A549 (cell line): ENCODE measurements around the gene MMP8. TPM values are rescaled to one million over a fixed set of nuclear protein-coding genes. Genes with fewer than 3 reads are reported as not detected.

Source experiments
- polyA plus RNA-seq, 4 experiments: library from polyadenylated mRNA; depleted of rRNA in 3 of 4; stranded (reverse); fragments of >200 nt; fragmentation: RNase III in 1 of 4; extraction: RNeasy Plus Mini Kit Qiagen cat#74134 plus additional on column Dnase treatment in 1 of 4; gene quantifications; 2 replicates in 3 of 4; 3 replicates in 1 of 4; pipeline ENCODE4 v1.2.3, GENCODE V29; 2011 to 2017

Gene MMP8
- polyA plus RNA-seq, 2 of the 4 experiments (the other 2 are of a cell fraction): not detected

Other genes with a start within 250 kb of the MMP8 start
- gene MMP7, start 194.2 kb downstream of the MMP8 start, polyA plus RNA-seq (2011; rRNA removed): 54.8 and 62.9 TPM in 2 replicates
- 8.9 to 10.9 TPM (median 10.1 TPM) in 3 replicates for gene MMP7, start 194.2 kb downstream of the MMP8 start, polyA plus RNA-seq (2017; fragmentation: RNase III; extraction: RNeasy Plus Mini Kit Qiagen cat#74134 plus additional on column Dnase treatment)
- gene MMP20, start 99.6 kb downstream of the MMP8 start, polyA plus RNA-seq (2011; rRNA removed): not detected in 2 replicates
- gene MMP20, start 99.6 kb downstream of the MMP8 start, polyA plus RNA-seq (2017; fragmentation: RNase III; extraction: RNeasy Plus Mini Kit Qiagen cat#74134 plus additional on column Dnase treatment): not detected in 3 replicates
- gene MMP27, start 19.2 kb downstream of the MMP8 start, polyA plus RNA-seq (2011; rRNA removed): not detected in 2 replicates
- not detected in 3 replicates for gene MMP27, start 19.2 kb downstream of the MMP8 start, polyA plus RNA-seq (2017; fragmentation: RNase III; extraction: RNeasy Plus Mini Kit Qiagen cat#74134 plus additional on column Dnase treatment)
- 1.5 and 2.0 TPM in 2 replicates for gene MMP10, start 55.7 kb upstream of the MMP8 start, polyA plus RNA-seq (2011; rRNA removed)
- 0.13 to 0.17 TPM (median 0.13 TPM) in 3 replicates for gene MMP10, start 55.7 kb upstream of the MMP8 start, polyA plus RNA-seq (2017; fragmentation: RNase III; extraction: RNeasy Plus Mini Kit Qiagen cat#74134 plus additional on column Dnase treatment)
- gene MMP1, start 73.2 kb upstream of the MMP8 start, polyA plus RNA-seq (2011; rRNA removed): 0.12 and 0.42 TPM in 2 replicates
- gene MMP1, start 73.2 kb upstream of the MMP8 start, polyA plus RNA-seq (2017; fragmentation: RNase III; extraction: RNeasy Plus Mini Kit Qiagen cat#74134 plus additional on column Dnase treatment): 0.06 TPM in 1 of 3 replicates, not detected in the others
- gene MMP3, start 118.7 kb upstream of the MMP8 start, polyA plus RNA-seq (2011; rRNA removed): 0.04 TPM in 1 of 2 replicates, not detected in the other
- gene MMP3, start 118.7 kb upstream of the MMP8 start, polyA plus RNA-seq (2017; fragmentation: RNase III; extraction: RNeasy Plus Mini Kit Qiagen cat#74134 plus additional on column Dnase treatment): not detected in 3 replicates
- gene MMP12, start 150.0 kb upstream of the MMP8 start, polyA plus RNA-seq (2011; rRNA removed): not detected in 2 replicates
- gene MMP12, start 150.0 kb upstream of the MMP8 start, polyA plus RNA-seq (2017; fragmentation: RNase III; extraction: RNeasy Plus Mini Kit Qiagen cat#74134 plus additional on column Dnase treatment): not detected in 3 replicates
- gene MMP13, start 230.8 kb upstream of the MMP8 start, polyA plus RNA-seq (2011; rRNA removed): 0.04 TPM in 1 of 2 replicates, not detected in the other
- gene MMP13, start 230.8 kb upstream of the MMP8 start, polyA plus RNA-seq (2017; fragmentation: RNase III; extraction: RNeasy Plus Mini Kit Qiagen cat#74134 plus additional on column Dnase treatment): not detected in 3 replicates